ENCODE measurements around the gene TMEM53. TPM values are rescaled to one million over a fixed set of nuclear protein-coding genes. Genes with fewer than 3 reads are reported as not detected.

Gene TMEM53
- total RNA-seq, 1 experiment from 2014 or later: 6.2 TPM

DNA sequence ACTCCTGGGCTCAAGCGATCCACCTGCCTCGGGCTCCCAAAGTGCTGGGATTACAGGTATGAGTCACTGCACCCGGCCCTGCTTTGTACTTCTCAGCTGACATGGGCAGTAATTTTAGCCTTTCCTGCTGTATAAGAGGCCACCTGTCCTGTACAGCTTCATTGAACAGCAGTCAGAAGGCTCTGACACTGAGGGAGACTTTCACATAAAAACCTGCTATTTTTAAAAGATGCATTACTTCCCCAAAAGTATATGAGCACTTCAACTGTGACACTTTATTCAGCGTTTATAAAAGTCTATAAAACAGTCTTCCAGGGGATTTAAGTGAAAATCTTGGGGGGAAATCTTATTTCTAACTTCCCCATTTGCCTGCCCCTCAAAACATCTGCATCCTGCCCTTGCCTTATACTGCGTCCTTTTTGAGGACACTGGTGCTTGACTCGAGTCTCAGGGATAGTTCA, 39.1 kb upstream of the TMEM53 start:
- peaks cover 8 to 11% of the 10 kb centered on the region in 2 experiments for H3K4me1 Mint-ChIP-seq
- Histone ChIP-seq H2BK120ac (ENCODE audit: low read depth, low read length, poor library complexity, severe bottlenecking) (no peak overlapping the region), H3K27me3 (ENCODE audit: insufficient read depth, low read length) (no peaks in the 10 kb centered on the region), H2BK5ac (ENCODE audit: insufficient read length, low read length) (no peak overlapping the region), H4K91ac (ENCODE audit: insufficient read length, low read depth, low read length) (no peak overlapping the region), H2AK5ac (ENCODE audit: insufficient read length, low read length) (no peak overlapping the region), H3K9me3 (ENCODE audit: control insufficient read depth, low read depth, low read length) (no peaks in the 10 kb centered on the region), H3K14ac (ENCODE audit: insufficient read depth, low read length) (no peak overlapping the region), H3K79me2 (ENCODE audit: insufficient read depth, low read length) (no peaks in the 10 kb centered on the region), H3K23me2 (ENCODE audit: insufficient read length, low read depth, low read length, poor library complexity, severe bottlenecking) (no peaks in the 10 kb centered on the region), H4K5ac (ENCODE audit: insufficient read length, low read depth, low read length) (no peak overlapping the region), H3K27ac (ENCODE audit: insufficient read length, low read depth, low read length) (no peak overlapping the region), H3K4me1 (ENCODE audit: insufficient read depth, low read length) (no peaks in the 10 kb centered on the region), H2BK15ac (ENCODE audit: low read depth, low read length) (no peak overlapping the region), H4K20me1 (ENCODE audit: control insufficient read depth, insufficient read depth, insufficient read length) (no peaks in the 10 kb centered on the region), H3K4me2 (ENCODE audit: insufficient read depth, insufficient read length, low read length) (no peak overlapping the region), H3K56ac (ENCODE audit: insufficient read length, low read depth, low read length) (no peak overlapping the region), H3K4ac (ENCODE audit: low read depth, low read length) (no peak overlapping the region), H3K9ac (ENCODE audit: extremely low read depth, insufficient read length, low read length) (no peak overlapping the region), H3K79me1 (ENCODE audit: insufficient read depth, low read depth, low read length, poor library complexity, severe bottlenecking) (no peaks in the 10 kb centered on the region), H4K8ac (replicated peaks; ENCODE audit: insufficient read length, low read depth, low read length) (no peak overlapping the region), H3K18ac (ENCODE audit: insufficient read length, low read depth, low read length) (no peak overlapping the region), H3K23ac (ENCODE audit: insufficient read length, low read depth, low read length) (no peak overlapping the region), H3T11ph (ENCODE audit: low read length) (no peak overlapping the region), H2BK12ac (ENCODE audit: insufficient read length, low read depth, low read length) (no peak overlapping the region), H2BK20ac (ENCODE audit: low read depth, low read length, poor library complexity, severe bottlenecking) (no peak overlapping the region), H2AFZ (ENCODE audit: low read length) (no peak overlapping the region)
- no peak overlapping the region for H3K4me3 Mint-ChIP-seq
- no peak overlapping the region for H3K27ac Mint-ChIP-seq
- peaks cover 7 to 9% of the 10 kb centered on the region in 2 experiments for H3K9me3 Mint-ChIP-seq
- peaks cover under 1% of the 10 kb centered on the region; the same call in 1 of the 2 replicates for H3K27me3 Mint-ChIP-seq (ENCODE audit: low read depth)
- peaks cover 0 to 7% (median 0%) of the 10 kb centered on the region in 3 experiments; a peak in 3 of 7 replicates for H3K36me3 Mint-ChIP-seq (ENCODE audit: insufficient read depth in 1 of 3, low read depth in 3 of 3)
- no CpG with 5 or more reads among the region's 6 CpGs for WGBS (ENCODE audit: extremely low coverage, insufficient read length, low lambda C conversion rate)
- DNase-seq: no peak
- TF ChIP-seq, protein P1, sequence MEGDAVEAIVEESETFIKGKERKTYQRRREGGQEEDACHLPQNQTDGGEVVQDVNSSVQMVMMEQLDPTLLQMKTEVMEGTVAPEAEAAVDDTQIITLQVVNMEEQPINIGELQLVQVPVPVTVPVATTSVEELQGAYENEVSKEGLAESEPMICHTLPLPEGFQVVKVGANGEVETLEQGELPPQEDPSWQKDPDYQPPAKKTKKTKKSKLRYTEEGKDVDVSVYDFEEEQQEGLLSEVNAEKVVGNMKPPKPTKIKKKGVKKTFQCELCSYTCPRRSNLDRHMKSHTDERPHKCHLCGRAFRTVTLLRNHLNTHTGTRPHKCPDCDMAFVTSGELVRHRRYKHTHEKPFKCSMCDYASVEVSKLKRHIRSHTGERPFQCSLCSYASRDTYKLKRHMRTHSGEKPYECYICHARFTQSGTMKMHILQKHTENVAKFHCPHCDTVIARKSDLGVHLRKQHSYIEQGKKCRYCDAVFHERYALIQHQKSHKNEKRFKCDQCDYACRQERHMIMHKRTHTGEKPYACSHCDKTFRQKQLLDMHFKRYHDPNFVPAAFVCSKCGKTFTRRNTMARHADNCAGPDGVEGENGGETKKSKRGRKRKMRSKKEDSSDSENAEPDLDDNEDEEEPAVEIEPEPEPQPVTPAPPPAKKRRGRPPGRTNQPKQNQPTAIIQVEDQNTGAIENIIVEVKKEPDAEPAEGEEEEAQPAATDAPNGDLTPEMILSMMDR (conservative IDR thresholded peaks at IDR 0.05): no peak
